Left forelimb (tissue), 1 donor: ENCODE measurements around the gene SLC13A3.

Experiments used
- DNase-seq: peaks from one replicate; pipeline ENCODE4 v3.0.0-alpha.2; 2018; ENCODE audit warnings: low spot score

The SLC13A3 gene

DNA sequence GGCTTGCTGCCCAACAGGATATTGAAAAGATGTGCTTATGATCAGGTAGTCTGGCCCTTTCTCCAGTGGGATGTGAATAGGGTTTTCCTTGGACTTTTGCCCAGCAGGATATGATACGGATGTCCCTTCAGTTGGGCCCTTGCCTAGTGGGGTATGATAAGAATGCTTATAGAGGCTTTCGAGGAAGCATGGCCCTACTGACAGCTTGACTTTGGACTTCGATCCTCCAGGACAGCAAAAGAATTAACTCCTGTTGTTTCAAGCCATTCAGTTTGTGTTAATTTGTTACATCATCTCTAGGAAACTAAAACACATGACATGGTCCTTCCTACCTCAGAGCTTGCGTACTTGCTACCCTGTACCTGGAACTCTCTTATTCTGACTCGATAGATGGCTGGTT lies 128.2 kb downstream of the SLC13A3 start:
- DNase-seq: no peak

DNA sequence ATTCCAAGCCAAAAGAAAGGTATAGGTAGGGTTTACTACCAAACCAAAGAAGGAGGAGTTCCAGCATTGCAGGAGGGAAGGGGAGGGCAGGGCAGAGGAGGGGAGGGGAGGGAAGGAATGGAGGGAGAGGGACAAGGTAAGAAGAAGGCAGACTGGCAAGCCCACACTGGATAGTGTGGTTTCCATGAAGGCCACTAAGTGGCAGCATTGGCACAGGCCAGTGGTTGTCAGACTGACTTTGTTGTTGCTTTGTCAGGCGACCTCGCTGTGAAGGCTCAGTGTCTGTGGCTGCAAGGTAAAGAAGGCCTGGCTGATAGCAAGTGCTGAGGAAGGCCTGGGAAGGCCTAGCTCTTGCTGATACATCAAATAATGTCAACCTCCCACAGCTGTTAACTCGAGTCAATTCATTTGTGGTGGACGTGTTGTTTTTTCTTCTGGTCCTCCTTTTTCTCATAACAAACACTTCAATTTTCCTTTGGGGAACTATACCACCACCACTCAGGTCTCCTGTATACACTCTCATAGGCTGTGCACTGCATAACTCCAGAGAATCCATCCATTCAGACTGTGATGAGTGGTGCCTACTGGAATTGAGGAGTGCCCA lies 130.2 kb downstream of the SLC13A3 start:
- DNase-seq: no peak

DNA sequence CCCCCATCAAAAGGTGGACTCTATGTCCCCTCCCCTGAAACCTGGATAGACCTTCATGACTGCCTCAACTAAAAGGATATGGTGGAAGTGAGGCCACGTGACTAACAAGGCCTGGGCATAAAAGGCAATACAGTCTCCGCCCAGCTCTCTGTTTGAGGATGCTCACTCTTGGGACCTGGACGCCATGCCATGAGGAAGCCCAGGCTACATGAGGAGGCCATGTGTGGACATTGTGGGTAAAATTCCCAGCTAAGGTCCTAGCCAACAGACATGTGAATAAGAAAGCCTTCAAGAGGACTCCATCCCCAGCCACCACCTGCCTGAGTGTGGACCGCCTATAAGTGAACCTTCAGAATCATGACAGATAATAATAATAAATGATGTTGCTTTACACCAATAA lies 130.7 kb downstream of the SLC13A3 start:
- DNase-seq: no peak

DNA sequence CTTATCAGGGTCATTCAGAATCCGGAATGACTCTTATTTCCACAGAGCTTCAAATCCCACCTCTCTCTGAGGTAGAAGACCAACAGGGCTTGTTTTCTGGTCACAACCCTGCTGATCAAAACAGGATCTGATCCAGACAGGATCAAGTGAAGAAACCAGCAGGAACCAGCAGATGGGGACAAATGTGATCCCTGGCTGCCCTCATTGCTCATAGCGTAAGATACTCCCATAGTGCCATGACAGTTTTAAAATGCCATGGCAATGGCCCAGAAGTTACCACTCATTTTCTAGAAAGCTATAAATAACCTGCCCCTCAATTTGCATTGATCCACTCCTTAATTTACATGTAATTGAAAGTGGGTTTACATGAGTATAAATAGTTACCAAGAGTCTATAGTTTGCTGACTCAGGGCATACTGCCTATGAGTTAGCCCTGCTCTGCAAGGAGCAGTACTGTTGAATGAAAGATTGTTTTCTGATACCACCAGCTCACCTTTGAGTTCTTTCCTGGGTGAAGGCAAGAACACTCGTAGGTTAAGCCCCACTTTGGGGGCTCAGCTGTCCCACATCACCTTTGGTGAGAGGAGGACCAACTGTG lies 131.7 kb downstream of the SLC13A3 start:
- DNase-seq: no peak

DNA sequence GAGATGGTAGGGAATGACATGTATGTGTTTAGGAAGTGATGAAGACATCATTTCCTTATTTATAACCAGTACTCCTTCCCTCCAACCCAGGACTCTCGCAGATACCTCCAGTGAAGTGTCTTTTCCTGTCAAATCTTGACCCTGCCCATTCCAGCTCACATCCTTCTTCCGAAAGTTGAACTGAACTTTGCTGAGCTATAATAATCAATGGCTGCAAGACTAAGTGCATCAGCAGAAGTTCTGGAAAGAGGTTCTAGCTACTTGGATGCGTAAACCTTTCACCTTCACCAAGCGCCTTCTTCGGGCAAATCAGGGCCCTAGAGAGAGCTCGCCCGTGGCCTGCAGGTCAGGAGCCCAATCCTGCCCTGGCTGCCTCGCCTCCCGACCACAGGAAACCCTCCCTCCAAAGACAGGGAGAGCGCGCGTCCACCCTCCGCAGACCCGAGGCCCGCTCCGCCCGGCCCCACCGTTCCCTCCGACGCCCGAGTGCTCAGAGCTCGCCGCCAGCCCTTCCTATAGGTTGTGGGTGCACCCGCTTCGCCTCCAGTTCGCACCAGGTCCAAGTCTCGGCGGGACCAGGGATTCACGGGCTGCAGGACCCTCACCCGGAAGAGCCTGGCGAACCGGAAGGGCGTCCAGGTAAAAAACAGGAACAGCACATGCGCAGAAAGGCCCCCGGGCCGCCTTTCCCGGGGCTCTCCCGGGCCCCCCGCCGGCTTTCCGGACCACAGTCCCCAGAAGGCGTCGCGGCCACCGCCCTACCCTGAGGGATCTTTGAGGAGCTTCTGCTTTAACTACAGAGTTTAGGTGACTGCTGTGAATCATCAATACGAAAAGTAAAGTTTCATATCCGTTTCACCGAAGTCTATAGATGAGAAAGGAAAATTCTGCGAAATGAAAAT lies 138.1 kb downstream of the SLC13A3 start, which contains the start of gene ZNF334:
TSS of gene ZNF334 (minus strand) at position 617 of the 902 bp plus-strand sequence. CDS start 1,457 bp downstream, outside the sequence.
- peak; percentile 86 for DNase-seq

DNA sequence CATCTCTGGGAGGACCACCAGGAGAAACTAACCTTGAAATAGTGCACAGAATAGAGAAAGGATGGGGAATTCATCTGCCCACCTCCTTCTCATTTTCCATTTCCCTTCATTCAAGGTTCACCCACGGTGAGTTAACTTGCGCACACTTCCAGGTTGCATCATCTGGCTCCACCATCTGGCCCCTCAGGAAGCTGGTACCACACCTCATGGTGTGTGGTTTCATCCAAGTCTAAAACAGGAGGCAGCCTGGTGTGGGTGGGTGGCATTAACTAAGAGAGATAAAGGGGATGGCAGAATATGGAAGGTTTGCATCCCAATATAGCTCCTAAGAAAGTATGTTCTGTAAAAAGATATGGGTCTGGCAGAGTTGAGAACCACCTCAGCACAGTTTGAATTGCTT lies 141.7 kb downstream of the SLC13A3 start:
- DNase-seq: no peak
